Activated CD8-positive, alpha-beta memory T cell treated with anti-CD3 and anti-CD28 coated beads for 36 hours (primary cell): Measurements from ENCODE around the gene POTEJ. TPM values are rescaled to one million over a fixed set of nuclear protein-coding genes. Genes with fewer than 3 reads are reported as not detected.

Source experiments
- total RNA-seq, 2 experiments: library from RNA; stranded (reverse); gene quantifications; one replicate each; pipeline ENCODE4 v1.2.3, GENCODE V29; 2021

Gene POTEJ
- total RNA-seq, 2 experiments from 2014 or later, result not detected

Other genes with a start within 250 kb of the POTEJ start
- not detected for gene POTEI, start 102.1 kb upstream of the POTEJ start, total RNA-seq
- not detected for gene CFC1B, start 90.2 kb upstream of the POTEJ start, total RNA-seq
- not detected for gene CFC1, start 11.9 kb upstream of the POTEJ start, total RNA-seq
- not detected for gene GPR148, start 117.6 kb downstream of the POTEJ start, total RNA-seq
- gene AMER3, start 144.1 kb downstream of the POTEJ start, total RNA-seq, result not detected
- gene ARHGEF4, start 225.5 kb downstream of the POTEJ start, total RNA-seq, result under 1 TPM; 0.63 to 0.80 TPM